Astrocyte (in vitro differentiated cells and primary cell): ENCODE results near the gene SPRED1.

Experiments used
- CTCF ChIP-seq: IDR thresholded peaks from 2 replicates; pipeline ENCODE4 v1.5.1; 2011; ENCODE audit warnings: low read depth, mild to moderate bottlenecking, inconsistent platforms, low read length, moderate library complexity; ENCODE audit not compliant: insufficient read depth
- EZH2 ChIP-seq: IDR thresholded peaks from 2 replicates; pipeline ENCODE4 v1.6.1; 2012; ENCODE audit warnings: mild to moderate bottlenecking, low read length, inconsistent platforms; ENCODE audit not compliant: insufficient read depth

GRCh38 chr15:38389924-38390542, 137.4 kb downstream of the SPRED1 start:
- peak; percentile 83 for TF ChIP-seq CTCF
- no peak for TF ChIP-seq EZH2
